Ovary (tissue), 3 donors: ENCODE data around the gene CISD2.

ENCODE experiments used
- POLR2A ChIP-seq: fragments of 450-650 bp; IDR thresholded peaks from one replicate; pipeline ENCODE4 v1.6.1; 2017; ENCODE audit warnings: antibody characterized with exemption, mild to moderate bottlenecking, moderate library complexity
- TF ChIP-seq, protein P1 (sequence below), 3 donors: fragments of 450-650 bp in 2 of 3; fragments of 200-600 bp in 1 of 3; IDR thresholded peaks; one replicate each; pipeline versions ENCODE4 v1.5.1 to v1.8.0; 2016 to 2022; ENCODE audit warnings: antibody characterized with exemption in 3 of 3, mild to moderate bottlenecking in 1 of 3
- donor health status: DM: no; HTN: no; CAD: no.

DNA sequence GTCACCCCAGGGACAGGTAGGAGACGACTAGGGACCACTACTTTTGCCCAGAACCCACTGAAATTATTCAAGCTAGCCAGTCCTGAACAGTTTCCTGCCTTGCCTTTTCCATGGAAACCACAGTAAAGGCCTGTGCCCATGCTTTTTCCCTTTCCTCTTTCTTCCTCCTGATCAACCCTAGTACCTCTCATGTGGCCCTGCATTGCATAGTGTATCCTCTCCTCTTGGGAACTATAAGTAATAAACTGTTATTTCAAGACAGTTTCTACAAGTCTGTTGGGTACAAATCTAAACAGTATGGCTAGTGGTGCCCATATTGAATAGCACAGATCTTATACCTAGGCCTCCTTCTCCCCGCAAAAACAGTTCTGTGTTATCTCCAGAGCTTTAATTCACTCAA, 14.5 kb downstream of the CISD2 start:
- TF ChIP-seq, protein P1, sequence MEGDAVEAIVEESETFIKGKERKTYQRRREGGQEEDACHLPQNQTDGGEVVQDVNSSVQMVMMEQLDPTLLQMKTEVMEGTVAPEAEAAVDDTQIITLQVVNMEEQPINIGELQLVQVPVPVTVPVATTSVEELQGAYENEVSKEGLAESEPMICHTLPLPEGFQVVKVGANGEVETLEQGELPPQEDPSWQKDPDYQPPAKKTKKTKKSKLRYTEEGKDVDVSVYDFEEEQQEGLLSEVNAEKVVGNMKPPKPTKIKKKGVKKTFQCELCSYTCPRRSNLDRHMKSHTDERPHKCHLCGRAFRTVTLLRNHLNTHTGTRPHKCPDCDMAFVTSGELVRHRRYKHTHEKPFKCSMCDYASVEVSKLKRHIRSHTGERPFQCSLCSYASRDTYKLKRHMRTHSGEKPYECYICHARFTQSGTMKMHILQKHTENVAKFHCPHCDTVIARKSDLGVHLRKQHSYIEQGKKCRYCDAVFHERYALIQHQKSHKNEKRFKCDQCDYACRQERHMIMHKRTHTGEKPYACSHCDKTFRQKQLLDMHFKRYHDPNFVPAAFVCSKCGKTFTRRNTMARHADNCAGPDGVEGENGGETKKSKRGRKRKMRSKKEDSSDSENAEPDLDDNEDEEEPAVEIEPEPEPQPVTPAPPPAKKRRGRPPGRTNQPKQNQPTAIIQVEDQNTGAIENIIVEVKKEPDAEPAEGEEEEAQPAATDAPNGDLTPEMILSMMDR (IDR thresholded peaks at IDR 0.05), result no peak
- TF ChIP-seq POLR2A, result no peak
